A549 (cell line): ENCODE results near the gene HTRA2.

Source experiments
- CHD2 ChIP-seq: fragments of 150-350 bp; IDR thresholded peaks from 2 replicates; pipeline ENCODE4 v1.6.1; 2014; ENCODE audit warnings: low read length; ENCODE audit not compliant: partially characterized antibody
- KDM5A ChIP-seq: fragments of 200-600 bp; sonication (generic); IDR thresholded peaks from 2 replicates; pipeline ENCODE4 v1.6.1; 2016; ENCODE audit warnings: antibody characterized with exemption, mild to moderate bottlenecking
- POLR2A ChIP-seq: IDR thresholded peaks from 2 replicates; pipeline ENCODE4 v1.6.1; 2012; ENCODE audit warnings: mild to moderate bottlenecking, low read length
- SMC3 ChIP-seq: fragments of >200 bp; sonication (Bioruptor Twin); formaldehyde crosslinking; IDR thresholded peaks from 3 replicates; pipeline ENCODE4 v1.6.1; 2018; ENCODE audit warnings: inconsistent platforms
- TF ChIP-seq, protein P1 (sequence below): fragments of >200 bp; sonication (Bioruptor Twin); formaldehyde crosslinking; IDR thresholded peaks from 3 replicates; pipeline ENCODE4 v1.5.1; 2016

GRCh38 chr2:74507145-74507925 is 22.4 kb upstream of the HTRA2 start, which contains the start of gene PCGF1:
- TF ChIP-seq CHD2 (no peak), KDM5A (no peak), SMC3 (peak; percentile 47; the same call in 2 of the 3 replicates), POLR2A (peak; percentile 77)
- TF ChIP-seq, protein P1, sequence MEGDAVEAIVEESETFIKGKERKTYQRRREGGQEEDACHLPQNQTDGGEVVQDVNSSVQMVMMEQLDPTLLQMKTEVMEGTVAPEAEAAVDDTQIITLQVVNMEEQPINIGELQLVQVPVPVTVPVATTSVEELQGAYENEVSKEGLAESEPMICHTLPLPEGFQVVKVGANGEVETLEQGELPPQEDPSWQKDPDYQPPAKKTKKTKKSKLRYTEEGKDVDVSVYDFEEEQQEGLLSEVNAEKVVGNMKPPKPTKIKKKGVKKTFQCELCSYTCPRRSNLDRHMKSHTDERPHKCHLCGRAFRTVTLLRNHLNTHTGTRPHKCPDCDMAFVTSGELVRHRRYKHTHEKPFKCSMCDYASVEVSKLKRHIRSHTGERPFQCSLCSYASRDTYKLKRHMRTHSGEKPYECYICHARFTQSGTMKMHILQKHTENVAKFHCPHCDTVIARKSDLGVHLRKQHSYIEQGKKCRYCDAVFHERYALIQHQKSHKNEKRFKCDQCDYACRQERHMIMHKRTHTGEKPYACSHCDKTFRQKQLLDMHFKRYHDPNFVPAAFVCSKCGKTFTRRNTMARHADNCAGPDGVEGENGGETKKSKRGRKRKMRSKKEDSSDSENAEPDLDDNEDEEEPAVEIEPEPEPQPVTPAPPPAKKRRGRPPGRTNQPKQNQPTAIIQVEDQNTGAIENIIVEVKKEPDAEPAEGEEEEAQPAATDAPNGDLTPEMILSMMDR: peak; percentile 47; the same call in 2 of the 3 replicates
